ENCODE data around the gene L3MBTL1.
A peak's percentile ranks its signal among the peaks of the same experiment; 100 is the strongest.

Gene L3MBTL1

DNA sequence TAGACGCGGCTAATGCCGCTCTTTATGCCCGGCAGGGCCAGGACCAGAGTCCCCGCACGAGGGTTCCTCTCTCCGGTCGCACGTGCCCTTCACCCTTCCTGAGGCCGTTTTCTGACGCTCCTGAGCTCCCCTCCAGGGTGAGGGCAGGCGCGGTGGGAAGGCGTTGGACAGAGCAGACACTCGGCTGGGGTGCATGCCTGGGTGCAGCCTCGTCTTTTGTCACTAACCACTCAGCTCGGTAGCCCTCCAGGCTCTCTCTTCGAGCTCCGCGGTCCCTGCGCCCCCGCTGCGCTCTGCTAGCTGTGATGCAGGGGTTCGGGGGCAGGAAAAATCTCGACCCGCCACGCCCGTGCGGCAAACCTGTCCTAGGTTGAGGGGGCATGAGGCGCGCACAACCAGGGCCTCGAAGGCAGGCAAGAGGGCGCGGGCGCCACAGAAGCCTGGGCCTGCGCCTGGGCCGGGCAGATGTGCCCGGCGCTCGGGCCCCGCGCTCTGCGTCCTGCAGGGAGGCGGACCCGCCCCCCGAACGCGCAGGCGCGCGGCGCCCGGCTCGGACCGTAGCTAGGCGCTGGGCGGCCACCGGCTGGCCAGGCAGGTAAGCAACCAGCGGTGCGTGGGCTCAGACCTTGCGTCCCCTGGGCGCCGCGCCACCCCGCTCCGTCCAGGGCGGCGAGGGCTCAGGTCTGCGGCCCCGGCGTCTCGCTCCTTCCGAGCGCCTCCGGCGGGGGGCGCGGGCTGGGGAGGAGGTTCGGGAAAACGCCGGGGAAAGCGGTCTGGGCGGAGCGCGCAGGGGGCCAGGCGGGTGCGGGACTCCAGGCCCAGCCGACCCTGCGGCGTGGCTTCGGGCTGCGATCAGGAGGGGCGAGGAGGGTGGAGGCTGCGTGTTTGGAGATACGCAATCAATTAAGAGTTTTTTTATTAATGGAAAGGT lies at the start of gene L3MBTL1:
L3MBTL1 (plus strand) TSS at position 548 of the 931 bp plus-strand sequence. CDS start 5,807 bp downstream, outside the sequence.
- no peaks in the 10 kb centered on the region for H3K9me3 ChIP-seq (ENCODE audit: control insufficient read depth in 2 of 2, low read length in 2 of 2)
- peaks cover 10% of the 10 kb centered on the region for H3K4me1 ChIP-seq (ENCODE audit: control insufficient read depth, insufficient read depth, low read length)
- peaks cover 12 to 16% of the 10 kb centered on the region in 2 donors for H3K27me3 ChIP-seq (ENCODE audit: control insufficient read depth in 1 of 2, insufficient read depth in 2 of 2, low read length in 2 of 2)
- no peaks in the 10 kb centered on the region for H3K36me3 ChIP-seq (ENCODE audit: control insufficient read depth in 2 of 2, insufficient read depth in 2 of 2, low read length in 2 of 2)
- peak within 1 kb of the TSS in 1 of 2 donors; percentile 22 for H3K9ac ChIP-seq (ENCODE audit: low read length in 2 of 2)
- no peak within 1 kb of the TSS for H3K27ac ChIP-seq (ENCODE audit: low read length)
- peak within 1 kb of the TSS; percentile 49 to 75 for H3K4me3 ChIP-seq (ENCODE audit: low read length in 2 of 2)

- peak overlapping the region; percentile 99 for H3K27ac ChIP-seq (ENCODE audit: low read length)
- peaks cover 25 to 29% of the 10 kb centered on the region in 2 donors for H3K36me3 ChIP-seq (ENCODE audit: control insufficient read depth in 2 of 2, insufficient read depth in 2 of 2, low read length in 2 of 2)
- H3K9ac ChIP-seq (ENCODE audit: low read length in 2 of 2), result peak overlapping the region; percentile 99 to 100
- H3K27me3 ChIP-seq (ENCODE audit: control insufficient read depth in 1 of 2, insufficient read depth in 2 of 2, low read length in 2 of 2), result no peaks in the 10 kb centered on the region
- no peaks in the 10 kb centered on the region for H3K9me3 ChIP-seq (ENCODE audit: control insufficient read depth in 2 of 2, low read length in 2 of 2)
- H3K4me1 ChIP-seq (ENCODE audit: control insufficient read depth, insufficient read depth, low read length), result peaks cover 20% of the 10 kb centered on the region
- H3K4me3 ChIP-seq (ENCODE audit: low read length in 2 of 2), result peak overlapping the region; percentile 92 to 97
These were observed 49.0 kb upstream of the L3MBTL1 start for GRCh38 chr20:43458422-43458924.

GRCh38 chr20:43459022-43459942 lies 48.2 kb upstream of the L3MBTL1 start:
- Histone ChIP-seq H3K36me3 (ENCODE audit: control insufficient read depth in 2 of 2, insufficient read depth in 2 of 2, low read length in 2 of 2) (peaks cover 28 to 35% of the 10 kb centered on the region in 2 donors), H3K4me1 (ENCODE audit: control insufficient read depth, insufficient read depth, low read length) (peaks cover 20% of the 10 kb centered on the region), H3K27ac (ENCODE audit: low read length) (no peak overlapping the region), H3K9me3 (ENCODE audit: control insufficient read depth in 2 of 2, low read length in 2 of 2) (no peaks in the 10 kb centered on the region), H3K4me3 (ENCODE audit: low read length in 2 of 2) (peak overlapping the region; percentile 80 to 97), H3K9ac (ENCODE audit: low read length in 2 of 2) (peak overlapping the region; percentile 62 to 100), H3K27me3 (ENCODE audit: control insufficient read depth in 1 of 2, insufficient read depth in 2 of 2, low read length in 2 of 2) (no peaks in the 10 kb centered on the region)

- no peaks in the 10 kb centered on the region for H3K27me3 ChIP-seq (ENCODE audit: control insufficient read depth in 1 of 2, insufficient read depth in 2 of 2, low read length in 2 of 2)
- H3K36me3 ChIP-seq (ENCODE audit: control insufficient read depth in 2 of 2, insufficient read depth in 2 of 2, low read length in 2 of 2), result peaks cover 31 to 44% of the 10 kb centered on the region in 2 donors
- H3K4me1 ChIP-seq (ENCODE audit: control insufficient read depth, insufficient read depth, low read length), result peaks cover 20% of the 10 kb centered on the region
- H3K9ac ChIP-seq (ENCODE audit: low read length in 2 of 2), result no peak overlapping the region
- no peak overlapping the region for H3K4me3 ChIP-seq (ENCODE audit: low read length in 2 of 2)
- H3K9me3 ChIP-seq (ENCODE audit: control insufficient read depth in 2 of 2, low read length in 2 of 2), result no peaks in the 10 kb centered on the region
- no peak overlapping the region for H3K27ac ChIP-seq (ENCODE audit: low read length)
These were observed 47.2 kb upstream of the L3MBTL1 start for GRCh38 chr20:43460172-43460829.

DNA sequence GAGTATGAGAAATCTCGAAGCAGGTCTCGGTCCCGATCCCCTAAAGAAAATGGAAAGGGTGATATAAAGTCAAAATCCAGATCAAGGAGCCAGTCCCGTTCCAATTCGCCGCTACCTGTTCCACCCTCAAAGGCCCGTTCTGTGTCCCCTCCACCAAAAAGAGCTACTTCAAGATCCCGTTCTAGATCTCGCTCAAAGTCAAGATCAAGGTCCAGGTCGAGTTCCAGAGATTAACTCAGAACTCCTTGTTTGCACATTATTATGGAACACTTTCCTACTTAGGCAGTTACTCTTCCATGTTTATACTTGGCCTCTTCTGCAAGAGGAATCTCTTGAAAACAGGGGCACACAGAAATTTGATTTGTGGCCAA lies 46.7 kb upstream of the L3MBTL1 start:
- Histone ChIP-seq H3K27me3 (ENCODE audit: control insufficient read depth in 1 of 2, insufficient read depth in 2 of 2, low read length in 2 of 2) (no peaks in the 10 kb centered on the region), H3K4me1 (ENCODE audit: control insufficient read depth, insufficient read depth, low read length) (peaks cover 20% of the 10 kb centered on the region), H3K4me3 (ENCODE audit: low read length in 2 of 2) (no peak overlapping the region), H3K36me3 (ENCODE audit: control insufficient read depth in 2 of 2, insufficient read depth in 2 of 2, low read length in 2 of 2) (peaks cover 32 to 47% of the 10 kb centered on the region in 2 donors), H3K9ac (ENCODE audit: low read length in 2 of 2) (no peak overlapping the region), H3K9me3 (ENCODE audit: control insufficient read depth in 2 of 2, low read length in 2 of 2) (no peaks in the 10 kb centered on the region), H3K27ac (ENCODE audit: low read length) (no peak overlapping the region)

DNA sequence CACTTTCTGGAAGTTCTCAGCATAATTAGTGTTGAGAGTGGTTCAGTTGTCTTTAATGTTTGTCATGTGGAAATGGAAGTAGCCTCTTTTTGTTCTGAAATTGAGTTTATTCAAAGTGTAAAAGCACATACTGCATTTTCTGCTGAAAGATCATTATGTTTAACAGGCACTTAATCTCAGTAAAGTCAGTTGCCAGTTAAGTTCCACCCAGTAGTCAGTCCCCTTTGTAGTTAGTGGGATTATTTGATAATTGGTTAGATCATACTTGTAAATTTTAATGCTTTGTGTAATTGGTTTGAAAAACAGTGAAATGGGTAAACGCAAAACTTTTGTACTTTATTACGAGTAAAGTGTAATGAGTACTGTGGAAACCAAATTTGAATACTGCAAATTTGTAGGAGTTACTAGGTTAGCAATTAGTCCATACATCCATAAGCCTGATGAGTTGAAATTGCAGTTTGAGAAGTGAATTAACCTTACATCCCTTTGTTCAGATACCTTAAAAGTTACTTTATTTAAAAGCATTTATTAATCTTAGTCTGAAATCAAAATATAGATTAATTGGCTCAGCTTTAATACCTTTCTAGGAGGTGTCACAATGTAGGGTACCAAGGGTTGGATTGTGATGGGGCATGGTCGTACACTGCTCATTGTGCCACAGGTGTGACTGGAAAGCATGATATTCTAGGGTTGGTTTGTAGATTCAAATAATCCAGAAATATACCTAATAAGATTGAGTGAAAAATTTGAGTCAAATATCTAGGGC lies 45.4 kb upstream of the L3MBTL1 start:
- Histone ChIP-seq H3K27me3 (ENCODE audit: control insufficient read depth in 1 of 2, insufficient read depth in 2 of 2, low read length in 2 of 2) (no peaks in the 10 kb centered on the region), H3K36me3 (ENCODE audit: control insufficient read depth in 2 of 2, insufficient read depth in 2 of 2, low read length in 2 of 2) (peaks cover 39 to 57% of the 10 kb centered on the region in 2 donors)

DNA sequence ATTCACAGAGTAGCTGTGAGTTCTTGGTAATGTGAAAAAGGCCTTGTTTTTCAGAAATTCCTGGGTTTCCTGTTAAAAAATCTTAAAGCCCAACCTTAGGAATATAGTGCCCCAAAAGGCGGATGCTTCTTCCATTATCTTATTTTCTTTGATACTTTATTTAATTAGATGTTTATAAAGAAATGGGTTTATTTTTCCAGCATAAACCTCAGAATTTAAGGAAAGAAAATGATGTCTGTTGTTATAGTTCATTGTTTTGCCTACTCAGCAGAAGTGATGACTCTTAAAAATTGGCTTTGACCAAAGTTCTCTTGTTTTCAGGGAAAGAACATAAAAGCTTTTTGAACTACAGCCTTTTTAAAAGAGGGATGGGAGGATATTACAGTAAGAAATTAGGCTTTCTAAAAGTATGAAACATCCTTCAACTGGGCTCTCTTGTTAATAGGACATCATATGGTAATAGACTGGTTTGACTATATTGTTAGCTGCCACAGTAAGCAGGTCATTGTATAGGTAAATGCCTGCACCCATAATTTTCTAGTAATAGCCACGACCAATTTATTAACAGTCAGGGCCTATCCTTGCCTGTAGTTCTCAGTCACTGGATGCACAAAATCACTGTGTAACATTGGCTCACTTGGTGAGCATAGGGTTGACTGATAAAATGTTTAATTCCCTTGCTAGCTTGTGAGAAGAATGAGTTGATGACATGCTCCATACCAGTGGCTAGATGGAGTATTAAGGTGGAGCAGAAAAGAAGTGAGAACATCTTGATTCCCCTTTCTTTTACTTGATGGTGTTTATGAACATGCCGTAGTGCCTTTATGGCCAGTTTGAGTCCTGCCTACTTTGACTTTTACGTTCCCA lies 44.6 kb upstream of the L3MBTL1 start:
- no peaks in the 10 kb centered on the region for H3K27me3 ChIP-seq (ENCODE audit: control insufficient read depth in 1 of 2, insufficient read depth in 2 of 2, low read length in 2 of 2)
- H3K4me3 ChIP-seq (ENCODE audit: low read length in 2 of 2), result no peak overlapping the region
- peaks cover 9% of the 10 kb centered on the region for H3K4me1 ChIP-seq (ENCODE audit: control insufficient read depth, insufficient read depth, low read length)
- peaks cover 39 to 57% of the 10 kb centered on the region in 2 donors for H3K36me3 ChIP-seq (ENCODE audit: control insufficient read depth in 2 of 2, insufficient read depth in 2 of 2, low read length in 2 of 2)
- H3K9me3 ChIP-seq (ENCODE audit: control insufficient read depth in 2 of 2, low read length in 2 of 2), result no peaks in the 10 kb centered on the region
- no peak overlapping the region for H3K9ac ChIP-seq (ENCODE audit: low read length in 2 of 2)
- H3K27ac ChIP-seq (ENCODE audit: low read length), result no peak overlapping the region

More for the DNA sequence above, 45.4 kb upstream of the L3MBTL1 start:
- Histone ChIP-seq H3K9me3 (ENCODE audit: control insufficient read depth in 2 of 2, low read length in 2 of 2) (no peaks in the 10 kb centered on the region), H3K4me1 (ENCODE audit: control insufficient read depth, insufficient read depth, low read length) (peaks cover 11% of the 10 kb centered on the region), H3K27ac (ENCODE audit: low read length) (no peak overlapping the region), H3K4me3 (ENCODE audit: low read length in 2 of 2) (no peak overlapping the region), H3K9ac (ENCODE audit: low read length in 2 of 2) (no peak overlapping the region)

DNA sequence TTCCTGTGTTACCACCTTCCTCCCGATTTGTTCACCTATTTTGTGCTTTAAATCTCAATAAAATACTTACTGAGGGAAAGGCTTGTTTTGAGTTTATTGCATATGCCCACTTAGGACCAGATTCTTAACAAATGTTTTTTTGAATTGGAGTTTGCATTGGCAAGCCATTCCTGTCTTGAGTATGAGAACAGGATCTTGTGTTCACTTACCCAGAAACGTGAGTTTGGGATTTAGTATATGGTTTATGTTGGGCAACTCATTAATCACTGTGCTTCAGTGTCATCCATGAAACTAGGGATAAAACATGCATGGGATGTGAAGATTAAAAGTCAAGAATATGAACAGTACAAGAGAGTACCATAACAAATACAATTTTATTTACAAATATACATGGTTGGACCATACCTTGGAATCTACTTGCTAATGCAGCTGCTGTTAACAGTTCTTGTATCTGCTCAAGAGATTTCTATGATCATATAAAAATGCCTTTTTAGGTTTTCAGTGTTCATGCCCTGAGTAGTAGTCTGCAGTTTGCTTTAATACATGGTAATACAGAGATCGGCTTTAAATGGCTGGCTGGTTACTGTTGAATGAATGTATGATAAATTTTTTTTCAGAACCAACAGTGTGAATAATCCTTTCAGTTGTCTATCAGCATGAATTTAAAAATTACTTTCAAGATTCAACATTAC lies 43.8 kb upstream of the L3MBTL1 start:
- no peak overlapping the region for H3K27ac ChIP-seq (ENCODE audit: low read length)
- peaks cover 9% of the 10 kb centered on the region for H3K4me1 ChIP-seq (ENCODE audit: control insufficient read depth, insufficient read depth, low read length)
- peaks cover 39 to 57% of the 10 kb centered on the region in 2 donors for H3K36me3 ChIP-seq (ENCODE audit: control insufficient read depth in 2 of 2, insufficient read depth in 2 of 2, low read length in 2 of 2)
- H3K9me3 ChIP-seq (ENCODE audit: control insufficient read depth in 2 of 2, low read length in 2 of 2), result no peaks in the 10 kb centered on the region
- H3K9ac ChIP-seq (ENCODE audit: low read length in 2 of 2), result no peak overlapping the region
- no peaks in the 10 kb centered on the region for H3K27me3 ChIP-seq (ENCODE audit: control insufficient read depth in 1 of 2, insufficient read depth in 2 of 2, low read length in 2 of 2)
- no peak overlapping the region for H3K4me3 ChIP-seq (ENCODE audit: low read length in 2 of 2)
